GM23338 (cell line): Measurements from ENCODE around the gene CES2. TPM values are rescaled to one million over a fixed set of nuclear protein-coding genes. Genes with fewer than 3 reads are reported as not detected.

Experiments used
- polyA plus RNA-seq: library from polyadenylated mRNA; unstranded; fragments of >200 nt; fragmentation: Nextera tagmentation; extraction: Ambion mirVana; gene quantifications from 2 replicates; pipeline ENCODE4 v1.2.1, GENCODE V29; 2016
- total RNA-seq: library from RNA; depleted of rRNA; stranded (reverse); fragments of >200 nt; shearing (Covaris generic); gene quantifications from 2 replicates; pipeline ENCODE4 v1.2.3, GENCODE V29; 2014; rRNA removed

CES2 gene
- total and polyA plus RNA-seq, 2 experiments from 2014 or later = 5.0 to 9.3 TPM

Other genes starting within 250 kb of the CES2 start
- 54.1 and 77.0 TPM in 2 replicates for gene CMTM4, start 238.8 kb upstream of the CES2 start, total RNA-seq
- gene CMTM4, start 238.8 kb upstream of the CES2 start, polyA plus RNA-seq = 14.1 and 14.4 TPM in 2 replicates
- 73.9 and 113 TPM in 2 replicates for gene DYNC1LI2, start 183.9 kb upstream of the CES2 start, total RNA-seq
- gene DYNC1LI2, start 183.9 kb upstream of the CES2 start, polyA plus RNA-seq = 73.4 and 85.9 TPM in 2 replicates
- not detected in 2 replicates for gene TERB1, start 133.9 kb upstream of the CES2 start, total RNA-seq
- not detected in 2 replicates for gene TERB1, start 133.9 kb upstream of the CES2 start, polyA plus RNA-seq
- gene NAE1, start 104.5 kb upstream of the CES2 start, total RNA-seq = 139 and 160 TPM in 2 replicates
- 204 and 209 TPM in 2 replicates for gene NAE1, start 104.5 kb upstream of the CES2 start, polyA plus RNA-seq
- gene CA7, start 91.1 kb upstream of the CES2 start, total RNA-seq = 2.5 and 2.8 TPM in 2 replicates
- 2.1 and 2.6 TPM in 2 replicates for gene CA7, start 91.1 kb upstream of the CES2 start, polyA plus RNA-seq
- gene PDP2, start 55.0 kb upstream of the CES2 start, total RNA-seq = 23.2 and 37.9 TPM in 2 replicates
- gene PDP2, start 55.0 kb upstream of the CES2 start, polyA plus RNA-seq = 8.2 and 9.0 TPM in 2 replicates
- gene CDH16, start 16.6 kb upstream of the CES2 start, total RNA-seq = not detected in 2 replicates
- not detected in 2 replicates for gene CDH16, start 16.6 kb upstream of the CES2 start, polyA plus RNA-seq
- not detected in 2 replicates for gene RRAD, start 10.0 kb upstream of the CES2 start, total RNA-seq
- 0.18 and 0.52 TPM in 2 replicates for gene RRAD, start 10.0 kb upstream of the CES2 start, polyA plus RNA-seq
- 85.0 and 92.4 TPM in 2 replicates for gene CIAO2B, start 1.1 kb upstream of the CES2 start, total RNA-seq
- gene CIAO2B, start 1.1 kb upstream of the CES2 start, polyA plus RNA-seq = 181 and 189 TPM in 2 replicates
- 0.66 and 1.0 TPM in 2 replicates for gene CES3, start 25.8 kb downstream of the CES2 start, total RNA-seq
- gene CES3, start 25.8 kb downstream of the CES2 start, polyA plus RNA-seq = 0.55 and 0.92 TPM in 2 replicates
- gene CES4A, start 53.1 kb downstream of the CES2 start, total RNA-seq = 0.10 and 0.39 TPM in 2 replicates
- 0.16 and 0.42 TPM in 2 replicates for gene CES4A, start 53.1 kb downstream of the CES2 start, polyA plus RNA-seq
- 26.9 and 27.8 TPM in 2 replicates for gene CBFB, start 93.6 kb downstream of the CES2 start, total RNA-seq
- 26.1 and 31.0 TPM in 2 replicates for gene CBFB, start 93.6 kb downstream of the CES2 start, polyA plus RNA-seq
- gene PHAF1, start 174.4 kb downstream of the CES2 start, total RNA-seq = 26.6 and 35.9 TPM in 2 replicates
- 14.2 and 14.7 TPM in 2 replicates for gene PHAF1, start 174.4 kb downstream of the CES2 start, polyA plus RNA-seq
- 6.8 and 7.0 TPM in 2 replicates for gene B3GNT9, start 215.5 kb downstream of the CES2 start, total RNA-seq
- 0.99 and 1.5 TPM in 2 replicates for gene B3GNT9, start 215.5 kb downstream of the CES2 start, polyA plus RNA-seq
- 0.42 TPM in 1 of 2 replicates, not detected in the other for gene TRADD, start 224.4 kb downstream of the CES2 start, total RNA-seq
- gene TRADD, start 224.4 kb downstream of the CES2 start, polyA plus RNA-seq = 0.50 and 0.55 TPM in 2 replicates
- gene FBXL8, start 224.4 kb downstream of the CES2 start, total RNA-seq = not detected in 2 replicates
- gene FBXL8, start 224.4 kb downstream of the CES2 start, polyA plus RNA-seq = 0.26 TPM in 1 of 2 replicates, not detected in the other
- gene HSF4, start 229.2 kb downstream of the CES2 start, total RNA-seq = 1.3 TPM in 1 of 2 replicates, not detected in the other
- 0.19 TPM in 1 of 2 replicates, not detected in the other for gene HSF4, start 229.2 kb downstream of the CES2 start, polyA plus RNA-seq
- gene NOL3, start 235.0 kb downstream of the CES2 start, total RNA-seq = 0.27 and 3.3 TPM in 2 replicates
- 2.7 and 4.0 TPM in 2 replicates for gene NOL3, start 235.0 kb downstream of the CES2 start, polyA plus RNA-seq
- 22.7 and 23.1 TPM in 2 replicates for gene MATCAP1, start 248.4 kb downstream of the CES2 start, total RNA-seq
- gene MATCAP1, start 248.4 kb downstream of the CES2 start, polyA plus RNA-seq = 9.5 and 13.3 TPM in 2 replicates